GM23338 (cell line): Measurements from ENCODE around the gene SDC3.

ENCODE experiments used
- CREB1 ChIP-seq: fragments of 250-450 bp; sonication (Bioruptor Pico); IDR thresholded peaks from 2 replicates; pipeline ENCODE4 v1.5.0; 2020; ENCODE audit warnings: low read depth, mild to moderate bottlenecking, moderate library complexity
- ETS1 ChIP-seq: IDR thresholded peaks from 2 replicates; pipeline ENCODE4 v1.6.1; 2016; ENCODE audit warnings: antibody characterized with exemption
- EZH2 ChIP-seq: fragments of 200-600 bp; sonication (generic); IDR thresholded peaks from one replicate; pipeline ENCODE4 v1.8.0; 2017; ENCODE audit warnings: antibody characterized with exemption, mild to moderate bottlenecking, low read depth; ENCODE audit not compliant: unreplicated experiment
- EZH2phosphoT487 ChIP-seq: fragments of 200-600 bp; sonication (generic); IDR thresholded peaks from one replicate; pipeline ENCODE4 v1.8.1; 2018; ENCODE audit warnings: antibody characterized with exemption; ENCODE audit not compliant: unreplicated experiment
- JUNB ChIP-seq: IDR thresholded peaks from one replicate; pipeline ENCODE4 v1.6.1; 2016; ENCODE audit warnings: antibody characterized with exemption; ENCODE audit not compliant: unreplicated experiment
- NANOG ChIP-seq: IDR thresholded peaks from 2 replicates; pipeline ENCODE4 v1.6.1; 2016; ENCODE audit warnings: antibody characterized with exemption, borderline replicate concordance
- POLR2AphosphoS5 ChIP-seq: IDR thresholded peaks from 2 replicates; pipeline ENCODE4 v1.6.1; 2016; ENCODE audit warnings: antibody characterized with exemption, low read depth
- REST ChIP-seq: IDR thresholded peaks from one replicate; pipeline ENCODE4 v1.6.1; 2018; ENCODE audit warnings: antibody characterized with exemption; ENCODE audit not compliant: unreplicated experiment
- ZNF114 ChIP-seq: fragments of 250-450 bp; sonication (Bioruptor Pico); IDR thresholded peaks from 2 replicates; pipeline ENCODE4 v1.5.0; 2020; ENCODE audit warnings: mild to moderate bottlenecking, moderate library complexity
- ZNF331 ChIP-seq: fragments of 250-450 bp; sonication (Bioruptor Pico); IDR thresholded peaks from 2 replicates; pipeline ENCODE4 v1.5.0; 2020; ENCODE audit warnings: low read depth, mild to moderate bottlenecking, moderate library complexity
- TF ChIP-seq, protein P1 (sequence below), 2 experiments: fragments of 200-600 bp in 1 of 2; sonication (generic) in 1 of 2; conservative IDR thresholded peaks; 2 replicates each; pipeline versions ENCODE4 v1.5.1 to v1.6.1; 2016 to 2017; ENCODE audit warnings: antibody characterized with exemption in 2 of 2, low read depth in 2 of 2, mild to moderate bottlenecking in 2 of 2, moderate library complexity in 1 of 2

GRCh38 chr1:30889511-30889910, 19.0 kb downstream of the SDC3 start:
- TF ChIP-seq EZH2phosphoT487 (no peak), EZH2 (no peak), POLR2AphosphoS5 (no peak), NANOG (no peak), CREB1 (no peak), REST (no peak), ETS1 (no peak), ZNF331 (CRISPR knock-in tag) (no peak), JUNB (no peak), ZNF114 (CRISPR knock-in tag) (no peak)
- TF ChIP-seq, protein P1, sequence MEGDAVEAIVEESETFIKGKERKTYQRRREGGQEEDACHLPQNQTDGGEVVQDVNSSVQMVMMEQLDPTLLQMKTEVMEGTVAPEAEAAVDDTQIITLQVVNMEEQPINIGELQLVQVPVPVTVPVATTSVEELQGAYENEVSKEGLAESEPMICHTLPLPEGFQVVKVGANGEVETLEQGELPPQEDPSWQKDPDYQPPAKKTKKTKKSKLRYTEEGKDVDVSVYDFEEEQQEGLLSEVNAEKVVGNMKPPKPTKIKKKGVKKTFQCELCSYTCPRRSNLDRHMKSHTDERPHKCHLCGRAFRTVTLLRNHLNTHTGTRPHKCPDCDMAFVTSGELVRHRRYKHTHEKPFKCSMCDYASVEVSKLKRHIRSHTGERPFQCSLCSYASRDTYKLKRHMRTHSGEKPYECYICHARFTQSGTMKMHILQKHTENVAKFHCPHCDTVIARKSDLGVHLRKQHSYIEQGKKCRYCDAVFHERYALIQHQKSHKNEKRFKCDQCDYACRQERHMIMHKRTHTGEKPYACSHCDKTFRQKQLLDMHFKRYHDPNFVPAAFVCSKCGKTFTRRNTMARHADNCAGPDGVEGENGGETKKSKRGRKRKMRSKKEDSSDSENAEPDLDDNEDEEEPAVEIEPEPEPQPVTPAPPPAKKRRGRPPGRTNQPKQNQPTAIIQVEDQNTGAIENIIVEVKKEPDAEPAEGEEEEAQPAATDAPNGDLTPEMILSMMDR (conservative IDR thresholded peaks at IDR 0.05; ENCODE audit: low read depth in 2 of 2) = no peak
